BLaER1 treated with 17β-estradiol and CSF1 and Interleukin-3, amounts not matched to agents 10 nM and 100 nM (cell line): ENCODE results near the gene SDCBP2.
"Not testable (repeated sequence)": the region's sequence is repeated elsewhere in the genome, so short reads cannot be mapped to it uniquely, and the experiment has no call there.

Source experiments
- H3K27ac ChIP-seq, 11 experiments: shearing (Covaris generic); formaldehyde crosslinking; 2 replicates each; pipeline ENCODE4 v1.8.1; 2022
- H3K27me3 ChIP-seq, 11 experiments: shearing (Covaris generic); formaldehyde crosslinking; 2 replicates each; pipeline ENCODE4 v1.8.1; 2022
- H3K36me3 ChIP-seq, 11 experiments: shearing (Covaris generic); formaldehyde crosslinking; 2 replicates each; pipeline ENCODE4 v1.8.1; 2022
- H3K4me1 ChIP-seq, 10 experiments: shearing (Covaris generic); formaldehyde crosslinking; 2 replicates each; pipeline ENCODE4 v1.8.1; 2022
- H3K4me2 ChIP-seq, 11 experiments: shearing (Covaris generic); formaldehyde crosslinking; 2 replicates each; pipeline ENCODE4 v1.8.1; 2022
- H3K4me3 ChIP-seq, 10 experiments: shearing (Covaris generic); formaldehyde crosslinking; 2 replicates each; pipeline ENCODE4 v1.8.1; 2022
- H3K9ac ChIP-seq, 11 experiments: shearing (Covaris generic); formaldehyde crosslinking; 2 replicates each; pipeline ENCODE4 v1.8.1; 2022
- H3K9me3 ChIP-seq, 11 experiments: shearing (Covaris generic); formaldehyde crosslinking; replicated peaks in 1 of 11; 2 replicates each; pipeline ENCODE4 v1.8.1; 2022
- H4K20me1 ChIP-seq, 11 experiments: shearing (Covaris generic); formaldehyde crosslinking; 2 replicates each; pipeline ENCODE4 v1.8.1; 2022
- Cebpa-rat ChIP-seq, 11 experiments: shearing (Covaris generic); IDR thresholded peaks; 2 replicates each; pipeline ENCODE4 v1.8.1; 2022

The SDCBP2 gene

GRCh38 chr20:1345756-1346093 is 16.8 kb upstream of the SDCBP2 start:
- Histone ChIP-seq H3K27me3 (no peaks in the 10 kb centered on the region), H3K27ac (no peak overlapping the region), H3K4me2 (no peak overlapping the region), H3K4me3 (no peak overlapping the region), H3K36me3 (peaks cover 7 to 61% (median 38%) of the 10 kb centered on the region in 11 experiments; a peak in 21 of 22 replicates), H4K20me1 (peaks cover 0 to 25% (median 4%) of the 10 kb centered on the region in 11 experiments; a peak in 8 of 22 replicates), H3K9ac (no peak overlapping the region), H3K4me1 (peaks cover 0 to 6% (median 2%) of the 10 kb centered on the region in 10 experiments; a peak in 4 of 20 replicates), H3K9me3 (peaks cover 42 to 45% (median 43%) of the 10 kb centered on the region in 11 experiments)
- no peak for TF ChIP-seq Cebpa-rat (IDR thresholded peaks at IDR 0.05)

- Histone ChIP-seq H3K4me2 (no peak overlapping the region), H4K20me1 (peaks cover 0 to 25% (median 4%) of the 10 kb centered on the region in 11 experiments; a peak in 8 of 22 replicates), H3K4me3 (no peak overlapping the region), H3K27ac (no peak overlapping the region), H3K9me3 (peaks cover 36 to 39% (median 38%) of the 10 kb centered on the region in 11 experiments), H3K27me3 (no peaks in the 10 kb centered on the region), H3K9ac (no peak overlapping the region), H3K36me3 (peaks cover 7 to 56% (median 33%) of the 10 kb centered on the region in 11 experiments; a peak in 21 of 22 replicates), H3K4me1 (peaks cover 0 to 6% (median 2%) of the 10 kb centered on the region in 10 experiments; a peak in 4 of 20 replicates)
- TF ChIP-seq Cebpa-rat (IDR thresholded peaks at IDR 0.05) = no peak
These were observed 16.3 kb upstream of the SDCBP2 start for GRCh38 chr20:1345030-1345755.

- H3K4me2 ChIP-seq, H3K27ac ChIP-seq, H3K9ac ChIP-seq, H3K4me3 ChIP-seq, H3K27me3 ChIP-seq, H3K4me1 ChIP-seq: not testable (repeated sequence)
- Histone ChIP-seq H4K20me1 (peaks cover 0 to 29% (median 5%) of the 10 kb centered on the region in 11 experiments; a peak in 10 of 22 replicates), H3K9me3 (peaks cover 20 to 23% (median 22%) of the 10 kb centered on the region in 11 experiments), H3K36me3 (peaks cover 7 to 49% (median 22%) of the 10 kb centered on the region in 11 experiments; a peak in 17 of 22 replicates)
These were observed 14.6 kb upstream of the SDCBP2 start for GRCh38 chr20:1343446-1344124.

GRCh38 chr20:1341561-1342265 is 12.8 kb upstream of the SDCBP2 start:
- Histone ChIP-seq H3K9ac (no peak overlapping the region), H3K27ac (no peak overlapping the region), H3K4me2 (no peak overlapping the region), H3K4me1 (peaks cover 0 to 6% (median 2%) of the 10 kb centered on the region in 10 experiments; a peak in 4 of 20 replicates), H3K36me3 (peaks cover 4 to 50% (median 17%) of the 10 kb centered on the region in 11 experiments; a peak in 13 of 22 replicates), H3K27me3 (no peaks in the 10 kb centered on the region), H3K9me3 (peaks cover 2 to 5% (median 3%) of the 10 kb centered on the region in 11 experiments; a peak in 13 of 22 replicates), H3K4me3 (no peak overlapping the region), H4K20me1 (peaks cover 0 to 41% (median 17%) of the 10 kb centered on the region in 11 experiments; a peak in 14 of 22 replicates)
- TF ChIP-seq Cebpa-rat (IDR thresholded peaks at IDR 0.05) = no peak

GRCh38 chr20:1338801-1339200 is 9.9 kb upstream of the SDCBP2 start:
- peaks cover 7 to 45% (median 30%) of the 10 kb centered on the region in 11 experiments; a peak in 16 of 22 replicates for H4K20me1 ChIP-seq
- no peak overlapping the region for H3K4me2 ChIP-seq
- H3K9ac ChIP-seq = no peak overlapping the region
- H3K4me1 ChIP-seq = peaks cover 0 to 14% (median 12%) of the 10 kb centered on the region in 10 experiments; a peak in 15 of 20 replicates
- H3K27ac ChIP-seq = no peak overlapping the region
- no peaks in the 10 kb centered on the region for H3K27me3 ChIP-seq
- no peak for TF ChIP-seq Cebpa-rat (IDR thresholded peaks at IDR 0.05)
- H3K9me3 ChIP-seq = no peaks in the 10 kb centered on the region
- H3K4me3 ChIP-seq = no peak overlapping the region
- H3K36me3 ChIP-seq = peaks cover 3 to 50% (median 23%) of the 10 kb centered on the region in 11 experiments; a peak in 18 of 22 replicates

GRCh38 chr20:1338096-1338495 is 9.2 kb upstream of the SDCBP2 start:
- H3K27me3 ChIP-seq = no peaks in the 10 kb centered on the region
- no peak overlapping the region for H3K4me3 ChIP-seq
- no peak overlapping the region for H3K4me2 ChIP-seq
- peaks cover 2 to 14% (median 13%) of the 10 kb centered on the region in 10 experiments; a peak in 18 of 20 replicates for H3K4me1 ChIP-seq
- no peak overlapping the region for H3K9ac ChIP-seq
- no peak overlapping the region for H3K27ac ChIP-seq
- TF ChIP-seq Cebpa-rat (IDR thresholded peaks at IDR 0.05) = no peak
- H3K9me3 ChIP-seq = no peaks in the 10 kb centered on the region
- peaks cover 9 to 52% (median 37%) of the 10 kb centered on the region in 11 experiments; a peak in 18 of 22 replicates for H4K20me1 ChIP-seq
- peaks cover 10 to 55% (median 30%) of the 10 kb centered on the region in 11 experiments; a peak in 21 of 22 replicates for H3K36me3 ChIP-seq

GRCh38 chr20:1337441-1337840 is 8.5 kb upstream of the SDCBP2 start:
- peaks cover 8 to 20% (median 13%) of the 10 kb centered on the region in 10 experiments; a peak in 18 of 20 replicates for H3K4me1 ChIP-seq
- H3K4me2 ChIP-seq = no peak overlapping the region
- H4K20me1 ChIP-seq = peaks cover 10 to 58% (median 44%) of the 10 kb centered on the region in 11 experiments; a peak in 18 of 22 replicates
- H3K9ac ChIP-seq = no peak overlapping the region
- no peaks in the 10 kb centered on the region for H3K9me3 ChIP-seq
- no peaks in the 10 kb centered on the region for H3K27me3 ChIP-seq
- H3K27ac ChIP-seq = no peak overlapping the region
- no peak overlapping the region for H3K4me3 ChIP-seq
- no peak for TF ChIP-seq Cebpa-rat (IDR thresholded peaks at IDR 0.05)
- H3K36me3 ChIP-seq = peaks cover 17 to 62% (median 36%) of the 10 kb centered on the region in 11 experiments; a peak in 21 of 22 replicates

- Histone ChIP-seq H3K4me3 (no peak overlapping the region), H3K4me2 (no peak overlapping the region), H4K20me1 (peaks cover 10 to 64% (median 47%) of the 10 kb centered on the region in 11 experiments; a peak in 19 of 22 replicates), H3K9me3 (no peaks in the 10 kb centered on the region), H3K27me3 (no peaks in the 10 kb centered on the region), H3K4me1 (peaks cover 8 to 21% (median 13%) of the 10 kb centered on the region in 10 experiments; a peak in 18 of 20 replicates), H3K9ac (no peak overlapping the region), H3K36me3 (peaks cover 22 to 67% (median 42%) of the 10 kb centered on the region in 11 experiments; a peak in 21 of 22 replicates), H3K27ac (no peak overlapping the region)
- no peak for TF ChIP-seq Cebpa-rat (IDR thresholded peaks at IDR 0.05)
These were observed 7.9 kb upstream of the SDCBP2 start for GRCh38 chr20:1336699-1337367.
